Measurements from ENCODE around the gene NR3C2. TPM values are rescaled to one million over a fixed set of nuclear protein-coding genes. Genes with fewer than 3 reads are reported as not detected.

NR3C2 gene
- total RNA-seq, 1 donor from 2014 or later: 42.3 TPM

DNA sequence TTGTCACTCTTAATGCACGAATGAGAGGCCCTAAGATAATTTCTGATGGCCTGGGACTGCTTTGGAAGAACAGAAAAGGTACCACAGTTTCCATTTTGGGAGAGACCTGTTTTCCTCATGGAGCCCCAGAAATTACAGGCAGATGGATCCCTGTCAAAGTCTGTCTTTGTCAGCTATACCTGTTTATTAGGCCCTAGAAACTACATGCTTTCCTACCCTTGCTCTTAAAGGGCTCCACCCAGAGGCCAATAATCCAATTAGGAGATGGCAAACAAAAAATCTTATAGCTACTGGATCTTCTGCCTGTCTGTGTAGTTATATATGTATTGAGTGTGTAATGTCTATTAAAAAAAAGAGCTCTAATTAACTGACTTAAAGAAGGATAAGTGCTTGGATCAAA, 141.3 kb downstream of the NR3C2 start:
- H3K9me3 ChIP-seq: no peaks in the 10 kb centered on the region
- H3K4me1 ChIP-seq: no peaks in the 10 kb centered on the region
- no peaks in the 10 kb centered on the region for H3K27me3 ChIP-seq
- no peak overlapping the region for H3K4me3 ChIP-seq
- DNase-seq (ENCODE audit: low spot score in 2 of 2): no peak
- no peak overlapping the region for H3K27ac ChIP-seq
- TF ChIP-seq, protein P1, sequence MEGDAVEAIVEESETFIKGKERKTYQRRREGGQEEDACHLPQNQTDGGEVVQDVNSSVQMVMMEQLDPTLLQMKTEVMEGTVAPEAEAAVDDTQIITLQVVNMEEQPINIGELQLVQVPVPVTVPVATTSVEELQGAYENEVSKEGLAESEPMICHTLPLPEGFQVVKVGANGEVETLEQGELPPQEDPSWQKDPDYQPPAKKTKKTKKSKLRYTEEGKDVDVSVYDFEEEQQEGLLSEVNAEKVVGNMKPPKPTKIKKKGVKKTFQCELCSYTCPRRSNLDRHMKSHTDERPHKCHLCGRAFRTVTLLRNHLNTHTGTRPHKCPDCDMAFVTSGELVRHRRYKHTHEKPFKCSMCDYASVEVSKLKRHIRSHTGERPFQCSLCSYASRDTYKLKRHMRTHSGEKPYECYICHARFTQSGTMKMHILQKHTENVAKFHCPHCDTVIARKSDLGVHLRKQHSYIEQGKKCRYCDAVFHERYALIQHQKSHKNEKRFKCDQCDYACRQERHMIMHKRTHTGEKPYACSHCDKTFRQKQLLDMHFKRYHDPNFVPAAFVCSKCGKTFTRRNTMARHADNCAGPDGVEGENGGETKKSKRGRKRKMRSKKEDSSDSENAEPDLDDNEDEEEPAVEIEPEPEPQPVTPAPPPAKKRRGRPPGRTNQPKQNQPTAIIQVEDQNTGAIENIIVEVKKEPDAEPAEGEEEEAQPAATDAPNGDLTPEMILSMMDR (IDR thresholded peaks at IDR 0.05): no peak
- intact Hi-C loops (cut with DNase I): no loop called here
- no peaks in the 10 kb centered on the region for H3K36me3 ChIP-seq

DNA sequence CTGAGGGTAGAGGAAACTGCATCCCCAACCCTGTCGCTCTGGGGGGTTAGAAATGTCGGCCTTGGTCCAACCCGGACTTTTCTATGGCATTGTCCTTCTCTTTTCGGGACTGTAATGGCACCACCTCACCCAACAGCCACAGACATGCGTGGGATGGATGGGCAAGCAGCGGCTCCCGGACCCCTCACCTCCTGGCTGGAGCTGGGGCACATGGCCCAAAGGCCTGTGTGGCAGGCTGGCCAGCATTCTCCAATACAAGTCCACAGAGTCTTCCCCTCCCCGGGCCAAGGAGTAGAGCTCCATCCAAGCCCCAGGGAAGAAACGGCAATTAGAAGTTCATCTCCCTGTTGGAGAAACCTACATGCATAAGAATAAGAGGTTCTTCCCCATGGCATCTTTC, 142.9 kb downstream of the NR3C2 start:
- H3K27me3 ChIP-seq: no peaks in the 10 kb centered on the region
- no peak overlapping the region for H3K27ac ChIP-seq
- TF ChIP-seq, protein P1 (IDR thresholded peaks at IDR 0.05): no peak
- no peaks in the 10 kb centered on the region for H3K9me3 ChIP-seq
- no peaks in the 10 kb centered on the region for H3K4me1 ChIP-seq
- intact Hi-C loops (cut with DNase I): no loop called here
- H3K36me3 ChIP-seq: no peaks in the 10 kb centered on the region
- H3K4me3 ChIP-seq: no peak overlapping the region
- DNase-seq (ENCODE audit: low spot score in 2 of 2): no peak

DNA sequence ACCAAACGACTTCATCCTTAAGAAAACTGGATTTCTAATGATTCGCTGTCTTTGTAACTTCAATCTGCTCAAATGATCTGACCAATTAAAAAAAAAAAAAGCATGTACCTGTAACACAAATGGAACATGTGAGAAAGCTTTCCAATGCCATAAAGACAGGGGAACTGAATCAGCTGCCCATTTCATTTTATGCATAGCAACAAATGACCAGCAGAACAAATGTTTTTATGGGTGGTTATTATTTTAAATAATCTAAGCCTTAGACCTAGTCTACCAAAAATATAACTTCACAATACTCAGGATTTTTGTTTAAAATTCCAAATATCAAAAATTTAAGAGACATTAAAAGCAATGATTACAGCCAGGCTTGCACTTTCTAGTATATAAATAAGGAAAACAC, 145.7 kb downstream of the NR3C2 start:
- intact Hi-C loops (cut with DNase I): no loop called here
- Histone ChIP-seq H3K27me3 (no peaks in the 10 kb centered on the region), H3K4me1 (no peaks in the 10 kb centered on the region), H3K36me3 (no peaks in the 10 kb centered on the region), H3K9me3 (no peaks in the 10 kb centered on the region), H3K4me3 (no peak overlapping the region), H3K27ac (no peak overlapping the region)
- TF ChIP-seq, protein P1 (IDR thresholded peaks at IDR 0.05): no peak
- DNase-seq (ENCODE audit: low spot score in 2 of 2): no peak

DNA sequence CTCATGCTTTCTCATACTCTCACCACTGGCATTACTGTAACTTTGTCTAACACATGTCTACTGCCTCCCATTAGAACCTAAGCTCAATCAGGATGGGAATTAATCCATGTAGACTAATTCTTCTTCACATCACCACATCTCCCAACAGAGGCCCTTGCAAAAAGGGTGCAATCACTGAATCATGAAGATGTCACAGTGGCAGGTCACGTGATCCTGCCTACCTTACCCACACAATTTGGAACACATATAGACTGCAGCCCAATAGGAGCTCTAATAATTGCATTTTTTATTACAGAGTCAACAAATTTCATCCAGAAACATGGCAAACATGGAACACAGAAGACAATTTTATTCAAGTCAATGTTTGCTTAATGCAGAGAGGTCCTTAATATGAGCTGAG, 146.6 kb downstream of the NR3C2 start:
- no peaks in the 10 kb centered on the region for H3K4me1 ChIP-seq
- TF ChIP-seq, protein P1 (IDR thresholded peaks at IDR 0.05): no peak
- intact Hi-C loops (cut with DNase I): no loop called here
- no peak for DNase-seq (ENCODE audit: low spot score in 2 of 2)
- no peaks in the 10 kb centered on the region for H3K36me3 ChIP-seq
- H3K4me3 ChIP-seq: no peak overlapping the region
- H3K27me3 ChIP-seq: no peaks in the 10 kb centered on the region
- H3K27ac ChIP-seq: no peak overlapping the region
- H3K9me3 ChIP-seq: no peaks in the 10 kb centered on the region

DNA sequence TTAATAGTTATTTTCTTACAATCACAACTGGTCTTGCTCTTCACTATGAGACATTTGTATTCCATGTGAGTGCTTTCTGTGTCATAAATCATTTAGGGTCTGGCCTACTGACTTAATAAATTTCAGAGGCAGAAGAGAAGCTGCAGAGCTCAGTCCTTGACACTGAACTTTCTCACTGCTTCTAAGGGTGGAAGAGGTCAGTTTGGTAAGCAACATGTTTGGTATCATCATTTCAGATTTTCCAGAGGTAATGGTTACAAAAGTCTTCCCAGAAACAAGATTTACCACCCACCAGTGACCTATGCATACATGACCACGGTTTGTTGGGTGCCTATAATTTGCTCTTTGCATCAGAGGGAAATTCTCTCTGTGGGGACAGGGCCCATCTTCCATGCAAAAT, 148.6 kb downstream of the NR3C2 start:
- H3K4me1 ChIP-seq: no peaks in the 10 kb centered on the region
- TF ChIP-seq, protein P1 (IDR thresholded peaks at IDR 0.05): no peak
- no peak overlapping the region for H3K27ac ChIP-seq
- H3K4me3 ChIP-seq: no peak overlapping the region
- intact Hi-C loops (cut with DNase I): no loop called here
- DNase-seq (ENCODE audit: low spot score in 2 of 2): no peak
- no peaks in the 10 kb centered on the region for H3K27me3 ChIP-seq
- H3K36me3 ChIP-seq: no peaks in the 10 kb centered on the region
- H3K9me3 ChIP-seq: no peaks in the 10 kb centered on the region

DNA sequence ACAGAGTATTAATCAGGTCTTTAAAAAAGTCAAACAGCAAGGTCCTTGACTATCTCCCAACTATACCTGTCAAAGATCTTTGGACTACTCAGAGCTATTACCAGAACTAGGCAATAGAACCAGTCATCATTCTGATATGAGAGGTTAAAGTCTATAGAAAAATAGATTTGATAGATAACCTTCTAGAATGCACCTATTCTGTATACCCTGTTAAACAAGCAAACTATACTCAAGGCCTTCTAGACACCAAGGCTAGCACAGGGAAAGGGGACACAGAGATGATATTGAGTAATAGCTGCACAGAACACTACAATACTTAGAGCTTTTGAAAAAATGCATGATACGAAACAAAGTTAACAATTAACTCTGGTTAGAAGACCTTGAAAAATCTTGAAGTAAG, 149.5 kb downstream of the NR3C2 start:
- no peaks in the 10 kb centered on the region for H3K4me1 ChIP-seq
- no peaks in the 10 kb centered on the region for H3K9me3 ChIP-seq
- TF ChIP-seq, protein P1 (IDR thresholded peaks at IDR 0.05): no peak
- H3K4me3 ChIP-seq: no peak overlapping the region
- DNase-seq (ENCODE audit: low spot score in 2 of 2): no peak
- intact Hi-C loops (cut with DNase I): no loop called here
- H3K36me3 ChIP-seq: no peaks in the 10 kb centered on the region
- H3K27ac ChIP-seq: no peak overlapping the region
- H3K27me3 ChIP-seq: no peaks in the 10 kb centered on the region

All from ascending aorta (tissue), 2 donors.